Nephron progenitor cell (in vitro differentiated cells): ENCODE results near the gene WDR18.

Experiments
- DNase-seq: peaks from one replicate; pipeline ENCODE4 v3.0.0; 2021
- H3K27ac Mint-ChIP-seq: 2 replicates; pipeline ENCODE4 v1.8.0; 2021; ENCODE audit warnings: mild to moderate bottlenecking, moderate library complexity, mixed read lengths
- H3K27me3 Mint-ChIP-seq: 2 replicates; pipeline ENCODE4 v1.8.0; 2021; ENCODE audit warnings: mild to moderate bottlenecking, low read depth, mixed read lengths; ENCODE audit not compliant: poor library complexity
- H3K36me3 Mint-ChIP-seq: 2 replicates; pipeline ENCODE4 v1.8.0; 2021; ENCODE audit warnings: low read depth, mixed read lengths
- H3K4me1 Mint-ChIP-seq: 2 replicates; pipeline ENCODE4 v1.8.0; 2021; ENCODE audit warnings: mixed read lengths
- H3K4me3 Mint-ChIP-seq: 2 replicates; pipeline ENCODE4 v1.8.0; 2021; ENCODE audit warnings: mild to moderate bottlenecking, moderate library complexity, mixed read lengths
- H3K9me3 Mint-ChIP-seq: 2 replicates; pipeline ENCODE4 v1.8.0; 2021; ENCODE audit warnings: mild to moderate bottlenecking, moderate library complexity, mixed read lengths
- CTCF ChIP-seq: fragments of 200-600 bp; sonication (generic); IDR thresholded peaks from 2 replicates; pipeline ENCODE4 v1.5.0; 2021; ENCODE audit warnings: antibody characterized with exemption

WDR18 gene

GRCh38 chr19:963486-963951 is 20.6 kb upstream of the WDR18 start:
- Mint-ChIP-seq H3K27me3 (no peaks in the 10 kb centered on the region), H3K4me3 (no peak overlapping the region), H3K4me1 (peaks cover 41% of the 10 kb centered on the region), H3K27ac (no peak overlapping the region), H3K9me3 (peaks cover 20% of the 10 kb centered on the region), H3K36me3 (peaks cover 64% of the 10 kb centered on the region)
- no peak for TF ChIP-seq CTCF
- no peak for DNase-seq

- H3K4me1 Mint-ChIP-seq: peaks cover 35% of the 10 kb centered on the region
- peaks cover 66% of the 10 kb centered on the region for H3K36me3 Mint-ChIP-seq
- H3K9me3 Mint-ChIP-seq: peaks cover 25% of the 10 kb centered on the region
- DNase-seq: no peak
- peaks cover under 1% of the 10 kb centered on the region for H3K27me3 Mint-ChIP-seq
- no peak for TF ChIP-seq CTCF
- no peak overlapping the region for H3K27ac Mint-ChIP-seq
- no peak overlapping the region for H3K4me3 Mint-ChIP-seq
Observed at GRCh38 chr19:964116-964520, 20.0 kb upstream of the WDR18 start.

GRCh38 chr19:964761-965694 is 19.1 kb upstream of the WDR18 start:
- peaks cover 26% of the 10 kb centered on the region for H3K4me1 Mint-ChIP-seq
- H3K27me3 Mint-ChIP-seq: peaks cover 3% of the 10 kb centered on the region
- no peak for DNase-seq
- no peak for TF ChIP-seq CTCF
- peaks cover 27% of the 10 kb centered on the region for H3K9me3 Mint-ChIP-seq
- H3K4me3 Mint-ChIP-seq: no peak overlapping the region
- no peak overlapping the region for H3K27ac Mint-ChIP-seq
- peaks cover 70% of the 10 kb centered on the region for H3K36me3 Mint-ChIP-seq

- H3K9me3 Mint-ChIP-seq: peaks cover 33% of the 10 kb centered on the region
- peaks cover 3% of the 10 kb centered on the region for H3K27me3 Mint-ChIP-seq
- TF ChIP-seq CTCF: no peak
- H3K4me3 Mint-ChIP-seq: no peak overlapping the region
- DNase-seq: no peak
- H3K27ac Mint-ChIP-seq: no peak overlapping the region
- H3K36me3 Mint-ChIP-seq: peaks cover 86% of the 10 kb centered on the region
- peaks cover 18% of the 10 kb centered on the region for H3K4me1 Mint-ChIP-seq
Observed at GRCh38 chr19:966485-967088, 17.6 kb upstream of the WDR18 start.

GRCh38 chr19:970695-971094 is 13.4 kb upstream of the WDR18 start:
- H3K36me3 Mint-ChIP-seq: peaks cover 77% of the 10 kb centered on the region
- H3K9me3 Mint-ChIP-seq: peaks cover 29% of the 10 kb centered on the region
- TF ChIP-seq CTCF: peak; percentile 45
- no peak for DNase-seq
- peaks cover 24% of the 10 kb centered on the region for H3K4me1 Mint-ChIP-seq
- peaks cover 3% of the 10 kb centered on the region for H3K27me3 Mint-ChIP-seq
- H3K4me3 Mint-ChIP-seq: no peak overlapping the region
- no peak overlapping the region for H3K27ac Mint-ChIP-seq
